ENCODE data around the gene TGFA.

GRCh38 chr2:70498528-70498927, 55.1 kb downstream of the TGFA start:
- TF ChIP-seq CTCF (IDR thresholded peaks at IDR 0.05; ENCODE audit: poor library complexity) (no peak), EZH2 (IDR thresholded peaks at IDR 0.05; ENCODE audit: borderline replicate concordance) (no peak), EZH2phosphoT487 (IDR thresholded peaks at IDR 0.05; ENCODE audit: low read depth, severe bottlenecking, unreplicated experiment) (no peak)

Measured in hepatocyte (in vitro differentiated cells).